Liver (tissue), 9 donors: ENCODE data around the gene DZIP3. TPM values are rescaled to one million over a fixed set of nuclear protein-coding genes. Genes with fewer than 3 reads are reported as not detected.

Experiments used
- DNase-seq: peaks from one replicate; pipeline ENCODE4 v3.0.0-alpha.2; 2017; ENCODE audit warnings: low spot score
- H3K27ac ChIP-seq, 2 donors: one replicate each; pipeline ENCODE4 v1.7.0; 2013; ENCODE audit warnings: inconsistent platforms in 2 of 2, low read length in 2 of 2, control low read depth in 1 of 2, low read depth in 1 of 2, mild to moderate bottlenecking in 1 of 2
- H3K27me3 ChIP-seq, 4 donors: one replicate each; pipeline versions ENCODE4 v1.6.1 to v1.7.0; 2013; ENCODE audit warnings: low read length in 3 of 4, inconsistent platforms in 1 of 4, mild to moderate bottlenecking in 1 of 4, moderate library complexity in 1 of 4; ENCODE audit not compliant: control insufficient read depth in 4 of 4, insufficient read depth in 4 of 4
- H3K36me3 ChIP-seq, 4 donors: one replicate each; pipeline versions ENCODE4 v1.6.1 to v1.7.0; 2013; ENCODE audit warnings: low read length in 3 of 4, mild to moderate bottlenecking in 3 of 4, low read depth in 1 of 4, moderate library complexity in 1 of 4; ENCODE audit not compliant: control insufficient read depth in 4 of 4, insufficient read depth in 3 of 4
- H3K4me1 ChIP-seq, 4 donors: one replicate each; pipeline versions ENCODE4 v1.6.1 to v1.7.0; 2013; ENCODE audit warnings: low read length in 3 of 4, mild to moderate bottlenecking in 3 of 4, moderate library complexity in 1 of 4; ENCODE audit not compliant: control insufficient read depth in 4 of 4, insufficient read depth in 4 of 4
- H3K4me3 ChIP-seq, 3 donors: one replicate each; pipeline versions ENCODE4 v1.6.1 to v1.7.0; 2013; ENCODE audit warnings: low read length in 3 of 3, control low read depth in 1 of 3, low read depth in 1 of 3, mild to moderate bottlenecking in 1 of 3
- H3K9ac ChIP-seq, 2 donors: one replicate each; pipeline ENCODE4 v1.7.0; 2013; ENCODE audit warnings: low read length in 2 of 2, mild to moderate bottlenecking in 2 of 2, moderate library complexity in 2 of 2, control low read depth in 1 of 2, low read depth in 1 of 2
- H3K9me3 ChIP-seq, 4 donors: one replicate each; pipeline versions ENCODE4 v1.6.1 to v1.7.0; 2013; ENCODE audit warnings: low read length in 3 of 4; ENCODE audit not compliant: control insufficient read depth in 4 of 4
- EGR1 ChIP-seq, 2 donors: IDR thresholded peaks; 2 replicates each; pipeline ENCODE4 v1.6.1; 2016 to 2018; ENCODE audit warnings: antibody characterized with exemption in 2 of 2, low read depth in 2 of 2
- FOXA2 ChIP-seq: IDR thresholded peaks from 2 replicates; pipeline ENCODE4 v1.6.1; 2016; ENCODE audit warnings: antibody characterized with exemption
- GABPA ChIP-seq, 2 donors: IDR thresholded peaks in 1 of 2; conservative IDR thresholded peaks in 1 of 2; 2 replicates each; pipeline ENCODE4 v1.6.1; 2016; ENCODE audit warnings: antibody characterized with exemption in 2 of 2, mild to moderate bottlenecking in 1 of 2, moderate library complexity in 1 of 2
- HNF4A ChIP-seq, 2 donors: conservative IDR thresholded peaks; 2 replicates each; pipeline ENCODE4 v1.6.1; 2016; ENCODE audit warnings: antibody characterized with exemption in 2 of 2, mild to moderate bottlenecking in 2 of 2
- HNF4G ChIP-seq: IDR thresholded peaks from 2 replicates; pipeline ENCODE4 v1.6.1; 2016; ENCODE audit warnings: antibody characterized with exemption
- JUND ChIP-seq, 2 donors: IDR thresholded peaks; 2 replicates each; pipeline ENCODE4 v1.6.1; 2016; ENCODE audit warnings: antibody characterized with exemption in 2 of 2
- MAX ChIP-seq: IDR thresholded peaks from 2 replicates; pipeline ENCODE4 v1.6.1; 2016; ENCODE audit warnings: antibody characterized with exemption
- NR2F2 ChIP-seq: IDR thresholded peaks from 2 replicates; pipeline ENCODE4 v1.6.1; 2016; ENCODE audit warnings: antibody characterized with exemption
- RAD21 ChIP-seq, 2 donors: IDR thresholded peaks; 2 replicates each; pipeline ENCODE4 v1.6.1; 2016; ENCODE audit warnings: antibody characterized with exemption in 2 of 2, mild to moderate bottlenecking in 2 of 2
- RXRA ChIP-seq, 2 donors: IDR thresholded peaks; 2 replicates each; pipeline ENCODE4 v1.6.1; 2017 to 2018; ENCODE audit warnings: antibody characterized with exemption in 2 of 2, mild to moderate bottlenecking in 1 of 2
- SP1 ChIP-seq: IDR thresholded peaks from 2 replicates; pipeline ENCODE4 v1.6.1; 2018; ENCODE audit warnings: antibody characterized with exemption, mild to moderate bottlenecking
- TAF1 ChIP-seq: conservative IDR thresholded peaks from 2 replicates; pipeline ENCODE4 v1.6.1; 2016; ENCODE audit warnings: antibody characterized with exemption, mild to moderate bottlenecking
- WGBS: extraction: QIAGEN DNeasy Blood & Tissue Kit; methylation state at CpG from one replicate; pipeline ENCODE4 v1.1.7; 2013; 5-methylcytosine and 5-hydroxymethylcytosine counted together
- polyA plus RNA-seq, 2 donors: library from polyadenylated mRNA; stranded (reverse) in 1 of 2; unstranded in 1 of 2; fragments of 200-250 nt in 1 of 2; fragments of >200 nt in 1 of 2; fragmentation: Nextera tagmentation in 1 of 2; extraction: Ambion mirVana in 1 of 2; gene quantifications; one replicate each; pipeline versions ENCODE4 v1.2.1 to v1.2.3, GENCODE V29; 2013 to 2015
- total RNA-seq, 2 donors: library from RNA; depleted of rRNA; stranded (reverse); fragments of >200 nt; gene quantifications; one replicate each; pipeline ENCODE4 v1.2.3, GENCODE V29; 2014
- TF ChIP-seq, protein P1 (sequence below): IDR thresholded peaks from 2 replicates; pipeline ENCODE4 v1.6.1; 2016; ENCODE audit warnings: antibody characterized with exemption, mild to moderate bottlenecking
- TF ChIP-seq, protein P2 (sequence below): IDR thresholded peaks from 2 replicates; pipeline ENCODE4 v1.6.1; 2016; ENCODE audit warnings: antibody characterized with exemption
- TF ChIP-seq, protein P3 (sequence below): IDR thresholded peaks from 2 replicates; pipeline ENCODE4 v1.6.1; 2016; ENCODE audit warnings: antibody characterized with exemption
- TF ChIP-seq, protein P4 (sequence below): fragments of 150-350 bp; IDR thresholded peaks from 2 replicates; pipeline ENCODE4 v1.5.1; 2017; ENCODE audit warnings: improper control_type of control experiment, low read depth, low read length; ENCODE audit not compliant: missing input control
- donor health status: healthy.
- donor health status: healthy.
- donor health status: healthy.
- donor health status: healthy.
- donor health status: healthy.

The DZIP3 gene
- total and polyA plus RNA-seq, 4 donors: 1.0 to 13.9 (median 2.7) TPM

- H3K27me3 ChIP-seq: no peaks in the 10 kb centered on the region
- WGBS: 81% methylated on average over 2 of the region's 2 CpGs
- no peak for DNase-seq
- peaks cover 0 to 5% (median 0%) of the 10 kb centered on the region in 4 donors for H3K4me1 ChIP-seq
- no peaks in the 10 kb centered on the region for H3K9me3 ChIP-seq
- no peak overlapping the region for H3K4me3 ChIP-seq
- H3K9ac ChIP-seq: no peak overlapping the region
- TF ChIP-seq, protein P1, sequence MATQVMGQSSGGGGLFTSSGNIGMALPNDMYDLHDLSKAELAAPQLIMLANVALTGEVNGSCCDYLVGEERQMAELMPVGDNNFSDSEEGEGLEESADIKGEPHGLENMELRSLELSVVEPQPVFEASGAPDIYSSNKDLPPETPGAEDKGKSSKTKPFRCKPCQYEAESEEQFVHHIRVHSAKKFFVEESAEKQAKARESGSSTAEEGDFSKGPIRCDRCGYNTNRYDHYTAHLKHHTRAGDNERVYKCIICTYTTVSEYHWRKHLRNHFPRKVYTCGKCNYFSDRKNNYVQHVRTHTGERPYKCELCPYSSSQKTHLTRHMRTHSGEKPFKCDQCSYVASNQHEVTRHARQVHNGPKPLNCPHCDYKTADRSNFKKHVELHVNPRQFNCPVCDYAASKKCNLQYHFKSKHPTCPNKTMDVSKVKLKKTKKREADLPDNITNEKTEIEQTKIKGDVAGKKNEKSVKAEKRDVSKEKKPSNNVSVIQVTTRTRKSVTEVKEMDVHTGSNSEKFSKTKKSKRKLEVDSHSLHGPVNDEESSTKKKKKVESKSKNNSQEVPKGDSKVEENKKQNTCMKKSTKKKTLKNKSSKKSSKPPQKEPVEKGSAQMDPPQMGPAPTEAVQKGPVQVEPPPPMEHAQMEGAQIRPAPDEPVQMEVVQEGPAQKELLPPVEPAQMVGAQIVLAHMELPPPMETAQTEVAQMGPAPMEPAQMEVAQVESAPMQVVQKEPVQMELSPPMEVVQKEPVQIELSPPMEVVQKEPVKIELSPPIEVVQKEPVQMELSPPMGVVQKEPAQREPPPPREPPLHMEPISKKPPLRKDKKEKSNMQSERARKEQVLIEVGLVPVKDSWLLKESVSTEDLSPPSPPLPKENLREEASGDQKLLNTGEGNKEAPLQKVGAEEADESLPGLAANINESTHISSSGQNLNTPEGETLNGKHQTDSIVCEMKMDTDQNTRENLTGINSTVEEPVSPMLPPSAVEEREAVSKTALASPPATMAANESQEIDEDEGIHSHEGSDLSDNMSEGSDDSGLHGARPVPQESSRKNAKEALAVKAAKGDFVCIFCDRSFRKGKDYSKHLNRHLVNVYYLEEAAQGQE: no peak
- no peak for TF ChIP-seq HNF4G
- no peak for TF ChIP-seq RXRA (IDR thresholded peaks at IDR 0.05)
- TF ChIP-seq SP1: no peak
- no peak for TF ChIP-seq RAD21 (IDR thresholded peaks at IDR 0.05)
- TF ChIP-seq, protein P2, sequence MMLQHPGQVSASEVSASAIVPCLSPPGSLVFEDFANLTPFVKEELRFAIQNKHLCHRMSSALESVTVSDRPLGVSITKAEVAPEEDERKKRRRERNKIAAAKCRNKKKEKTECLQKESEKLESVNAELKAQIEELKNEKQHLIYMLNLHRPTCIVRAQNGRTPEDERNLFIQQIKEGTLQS: no peak
- TF ChIP-seq JUND (IDR thresholded peaks at IDR 0.05): no peak
- TF ChIP-seq NR2F2: no peak
- TF ChIP-seq FOXA2: no peak
- no peak for TF ChIP-seq EGR1 (IDR thresholded peaks at IDR 0.05; ENCODE audit: low read depth in 2 of 2)
- TF ChIP-seq, protein P3, sequence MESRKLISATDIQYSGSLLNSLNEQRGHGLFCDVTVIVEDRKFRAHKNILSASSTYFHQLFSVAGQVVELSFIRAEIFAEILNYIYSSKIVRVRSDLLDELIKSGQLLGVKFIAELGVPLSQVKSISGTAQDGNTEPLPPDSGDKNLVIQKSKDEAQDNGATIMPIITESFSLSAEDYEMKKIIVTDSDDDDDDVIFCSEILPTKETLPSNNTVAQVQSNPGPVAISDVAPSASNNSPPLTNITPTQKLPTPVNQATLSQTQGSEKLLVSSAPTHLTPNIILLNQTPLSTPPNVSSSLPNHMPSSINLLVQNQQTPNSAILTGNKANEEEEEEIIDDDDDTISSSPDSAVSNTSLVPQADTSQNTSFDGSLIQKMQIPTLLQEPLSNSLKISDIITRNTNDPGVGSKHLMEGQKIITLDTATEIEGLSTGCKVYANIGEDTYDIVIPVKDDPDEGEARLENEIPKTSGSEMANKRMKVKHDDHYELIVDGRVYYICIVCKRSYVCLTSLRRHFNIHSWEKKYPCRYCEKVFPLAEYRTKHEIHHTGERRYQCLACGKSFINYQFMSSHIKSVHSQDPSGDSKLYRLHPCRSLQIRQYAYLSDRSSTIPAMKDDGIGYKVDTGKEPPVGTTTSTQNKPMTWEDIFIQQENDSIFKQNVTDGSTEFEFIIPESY: no peak
- no peak for TF ChIP-seq MAX
- TF ChIP-seq TAF1: no peak
- TF ChIP-seq HNF4A (conservative IDR thresholded peaks at IDR 0.05): no peak
- TF ChIP-seq, protein P4, sequence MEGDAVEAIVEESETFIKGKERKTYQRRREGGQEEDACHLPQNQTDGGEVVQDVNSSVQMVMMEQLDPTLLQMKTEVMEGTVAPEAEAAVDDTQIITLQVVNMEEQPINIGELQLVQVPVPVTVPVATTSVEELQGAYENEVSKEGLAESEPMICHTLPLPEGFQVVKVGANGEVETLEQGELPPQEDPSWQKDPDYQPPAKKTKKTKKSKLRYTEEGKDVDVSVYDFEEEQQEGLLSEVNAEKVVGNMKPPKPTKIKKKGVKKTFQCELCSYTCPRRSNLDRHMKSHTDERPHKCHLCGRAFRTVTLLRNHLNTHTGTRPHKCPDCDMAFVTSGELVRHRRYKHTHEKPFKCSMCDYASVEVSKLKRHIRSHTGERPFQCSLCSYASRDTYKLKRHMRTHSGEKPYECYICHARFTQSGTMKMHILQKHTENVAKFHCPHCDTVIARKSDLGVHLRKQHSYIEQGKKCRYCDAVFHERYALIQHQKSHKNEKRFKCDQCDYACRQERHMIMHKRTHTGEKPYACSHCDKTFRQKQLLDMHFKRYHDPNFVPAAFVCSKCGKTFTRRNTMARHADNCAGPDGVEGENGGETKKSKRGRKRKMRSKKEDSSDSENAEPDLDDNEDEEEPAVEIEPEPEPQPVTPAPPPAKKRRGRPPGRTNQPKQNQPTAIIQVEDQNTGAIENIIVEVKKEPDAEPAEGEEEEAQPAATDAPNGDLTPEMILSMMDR: no peak
- no peak for TF ChIP-seq GABPA (IDR thresholded peaks at IDR 0.05 in 1 of 2, conservative IDR thresholded peaks at IDR 0.05 in 1 of 2)
- no peak overlapping the region for H3K27ac ChIP-seq
- H3K36me3 ChIP-seq: no peaks in the 10 kb centered on the region
Observed at GRCh38 chr3:108555966-108556581, 33.4 kb upstream of the DZIP3 start.
